ENCODE measurements around the gene DRG2. TPM values are rescaled to one million over a fixed set of nuclear protein-coding genes. Genes with fewer than 3 reads are reported as not detected.

Gene DRG2
- polyA plus RNA-seq, 1 donor from 2014 or later = 40.6 TPM

DNA sequence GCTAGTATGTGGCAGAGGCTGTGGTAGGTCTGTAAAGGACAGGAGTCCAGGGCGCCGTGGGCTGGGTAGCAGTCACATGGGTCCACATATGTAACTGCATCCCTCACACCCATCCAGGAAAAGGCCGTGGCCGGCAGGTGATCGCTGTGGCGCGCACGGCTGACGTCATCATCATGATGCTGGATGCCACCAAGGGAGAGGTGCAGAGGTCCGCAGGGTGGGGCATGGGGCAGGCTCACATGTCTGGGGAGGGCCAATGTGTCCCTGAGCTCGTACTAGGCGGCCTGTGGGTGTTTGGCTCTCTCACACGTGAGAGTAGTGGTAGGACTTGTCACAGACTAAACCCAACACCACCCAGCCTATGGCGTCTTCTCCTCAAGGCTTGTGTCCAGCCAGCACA lies 11.8 kb downstream of the DRG2 start:
- no peaks in the 10 kb centered on the region for H3K36me3 ChIP-seq (ENCODE audit: insufficient read depth, low read length)
- no peak overlapping the region for H3K27ac ChIP-seq (ENCODE audit: low read length)
- H3K79me2 ChIP-seq (replicated peaks; ENCODE audit: insufficient read depth, low read length) = no peaks in the 10 kb centered on the region
- no peaks in the 10 kb centered on the region for H3F3A ChIP-seq (ENCODE audit: insufficient read depth, low read length, poor library complexity, severe bottlenecking)
- no peak overlapping the region for H3K4me2 ChIP-seq (ENCODE audit: low read length)
- H3K27me3 ChIP-seq (ENCODE audit: insufficient read depth, low read depth, low read length) = no peaks in the 10 kb centered on the region
- H3K9ac ChIP-seq (ENCODE audit: low read length) = no peak overlapping the region
- H3K4me3 ChIP-seq (ENCODE audit: low read length) = no peak overlapping the region
- H3K9me2 ChIP-seq (ENCODE audit: insufficient read depth, low read length) = no peaks in the 10 kb centered on the region
- TF ChIP-seq, protein P1, sequence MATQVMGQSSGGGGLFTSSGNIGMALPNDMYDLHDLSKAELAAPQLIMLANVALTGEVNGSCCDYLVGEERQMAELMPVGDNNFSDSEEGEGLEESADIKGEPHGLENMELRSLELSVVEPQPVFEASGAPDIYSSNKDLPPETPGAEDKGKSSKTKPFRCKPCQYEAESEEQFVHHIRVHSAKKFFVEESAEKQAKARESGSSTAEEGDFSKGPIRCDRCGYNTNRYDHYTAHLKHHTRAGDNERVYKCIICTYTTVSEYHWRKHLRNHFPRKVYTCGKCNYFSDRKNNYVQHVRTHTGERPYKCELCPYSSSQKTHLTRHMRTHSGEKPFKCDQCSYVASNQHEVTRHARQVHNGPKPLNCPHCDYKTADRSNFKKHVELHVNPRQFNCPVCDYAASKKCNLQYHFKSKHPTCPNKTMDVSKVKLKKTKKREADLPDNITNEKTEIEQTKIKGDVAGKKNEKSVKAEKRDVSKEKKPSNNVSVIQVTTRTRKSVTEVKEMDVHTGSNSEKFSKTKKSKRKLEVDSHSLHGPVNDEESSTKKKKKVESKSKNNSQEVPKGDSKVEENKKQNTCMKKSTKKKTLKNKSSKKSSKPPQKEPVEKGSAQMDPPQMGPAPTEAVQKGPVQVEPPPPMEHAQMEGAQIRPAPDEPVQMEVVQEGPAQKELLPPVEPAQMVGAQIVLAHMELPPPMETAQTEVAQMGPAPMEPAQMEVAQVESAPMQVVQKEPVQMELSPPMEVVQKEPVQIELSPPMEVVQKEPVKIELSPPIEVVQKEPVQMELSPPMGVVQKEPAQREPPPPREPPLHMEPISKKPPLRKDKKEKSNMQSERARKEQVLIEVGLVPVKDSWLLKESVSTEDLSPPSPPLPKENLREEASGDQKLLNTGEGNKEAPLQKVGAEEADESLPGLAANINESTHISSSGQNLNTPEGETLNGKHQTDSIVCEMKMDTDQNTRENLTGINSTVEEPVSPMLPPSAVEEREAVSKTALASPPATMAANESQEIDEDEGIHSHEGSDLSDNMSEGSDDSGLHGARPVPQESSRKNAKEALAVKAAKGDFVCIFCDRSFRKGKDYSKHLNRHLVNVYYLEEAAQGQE (IDR thresholded peaks at IDR 0.05; ENCODE audit: borderline replicate concordance) = no peak
- TF ChIP-seq EZH2 (IDR thresholded peaks at IDR 0.05; ENCODE audit: borderline replicate concordance, insufficient read depth, low read length, poor library complexity, severe bottlenecking) = no peak
- TF ChIP-seq MXI1 (conservative IDR thresholded peaks at IDR 0.05; ENCODE audit: poor library complexity, severe bottlenecking) = no peak
- TF ChIP-seq TAF1 (IDR thresholded peaks at IDR 0.05; ENCODE audit: low read depth) = no peak
- TF ChIP-seq EP300 (conservative IDR thresholded peaks at IDR 0.05; ENCODE audit: poor library complexity, severe bottlenecking) = no peak
- no peak for TF ChIP-seq RAD21 (conservative IDR thresholded peaks at IDR 0.05)
- TF ChIP-seq, protein P2, sequence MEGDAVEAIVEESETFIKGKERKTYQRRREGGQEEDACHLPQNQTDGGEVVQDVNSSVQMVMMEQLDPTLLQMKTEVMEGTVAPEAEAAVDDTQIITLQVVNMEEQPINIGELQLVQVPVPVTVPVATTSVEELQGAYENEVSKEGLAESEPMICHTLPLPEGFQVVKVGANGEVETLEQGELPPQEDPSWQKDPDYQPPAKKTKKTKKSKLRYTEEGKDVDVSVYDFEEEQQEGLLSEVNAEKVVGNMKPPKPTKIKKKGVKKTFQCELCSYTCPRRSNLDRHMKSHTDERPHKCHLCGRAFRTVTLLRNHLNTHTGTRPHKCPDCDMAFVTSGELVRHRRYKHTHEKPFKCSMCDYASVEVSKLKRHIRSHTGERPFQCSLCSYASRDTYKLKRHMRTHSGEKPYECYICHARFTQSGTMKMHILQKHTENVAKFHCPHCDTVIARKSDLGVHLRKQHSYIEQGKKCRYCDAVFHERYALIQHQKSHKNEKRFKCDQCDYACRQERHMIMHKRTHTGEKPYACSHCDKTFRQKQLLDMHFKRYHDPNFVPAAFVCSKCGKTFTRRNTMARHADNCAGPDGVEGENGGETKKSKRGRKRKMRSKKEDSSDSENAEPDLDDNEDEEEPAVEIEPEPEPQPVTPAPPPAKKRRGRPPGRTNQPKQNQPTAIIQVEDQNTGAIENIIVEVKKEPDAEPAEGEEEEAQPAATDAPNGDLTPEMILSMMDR (IDR thresholded peaks at IDR 0.05; ENCODE audit: poor library complexity, severe bottlenecking) = no peak
- no peak for TF ChIP-seq POLR2AphosphoS5 (IDR thresholded peaks at IDR 0.05)
- no peak for TF ChIP-seq SMC3 (conservative IDR thresholded peaks at IDR 0.05; ENCODE audit: poor library complexity)
- no peaks in the 10 kb centered on the region for H3K9me3 ChIP-seq (ENCODE audit: low read length)
- no peaks in the 10 kb centered on the region for H4K20me1 ChIP-seq (ENCODE audit: insufficient read depth)
- no peak overlapping the region for H2AFZ ChIP-seq (ENCODE audit: low read depth, low read length)

DNA sequence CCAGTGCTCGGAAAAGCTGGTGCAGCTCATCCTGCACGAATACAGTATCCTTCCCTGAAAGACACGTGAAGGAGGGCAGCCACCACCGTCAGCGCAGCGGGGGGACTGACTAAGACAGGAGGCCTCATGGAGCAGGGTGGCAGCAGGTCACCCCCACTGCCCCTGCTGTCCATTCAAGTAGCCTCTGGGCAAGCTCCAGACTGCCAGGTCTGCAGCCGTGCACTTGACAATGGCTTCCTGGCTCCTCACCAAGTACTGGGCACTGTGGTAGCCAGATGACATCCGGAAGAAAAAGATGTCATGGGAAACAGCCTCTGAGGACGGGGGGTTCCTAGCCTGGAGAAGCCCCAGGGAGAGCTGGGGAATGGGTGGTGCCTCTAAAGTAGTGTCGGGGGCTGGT lies 12.9 kb downstream of the DRG2 start:
- Histone ChIP-seq H3K9me3 (ENCODE audit: low read length) (no peaks in the 10 kb centered on the region), H2AFZ (ENCODE audit: low read depth, low read length) (no peak overlapping the region), H3K9ac (ENCODE audit: low read length) (no peak overlapping the region), H4K20me1 (ENCODE audit: insufficient read depth) (no peaks in the 10 kb centered on the region), H3K4me3 (ENCODE audit: low read length) (no peak overlapping the region), H3K79me2 (replicated peaks; ENCODE audit: insufficient read depth, low read length) (no peaks in the 10 kb centered on the region), H3F3A (ENCODE audit: insufficient read depth, low read length, poor library complexity, severe bottlenecking) (no peaks in the 10 kb centered on the region), H3K27me3 (ENCODE audit: insufficient read depth, low read depth, low read length) (no peaks in the 10 kb centered on the region), H3K9me2 (ENCODE audit: insufficient read depth, low read length) (no peaks in the 10 kb centered on the region), H3K36me3 (ENCODE audit: insufficient read depth, low read length) (no peaks in the 10 kb centered on the region), H3K4me2 (ENCODE audit: low read length) (no peak overlapping the region), H3K27ac (ENCODE audit: low read length) (no peak overlapping the region)
- TF ChIP-seq EP300 (conservative IDR thresholded peaks at IDR 0.05; ENCODE audit: poor library complexity, severe bottlenecking) = no peak
- TF ChIP-seq, protein P2 (IDR thresholded peaks at IDR 0.05; ENCODE audit: poor library complexity, severe bottlenecking) = no peak
- TF ChIP-seq RAD21 (conservative IDR thresholded peaks at IDR 0.05) = no peak
- TF ChIP-seq, protein P1 (IDR thresholded peaks at IDR 0.05; ENCODE audit: borderline replicate concordance) = no peak
- TF ChIP-seq TAF1 (IDR thresholded peaks at IDR 0.05; ENCODE audit: low read depth) = no peak
- no peak for TF ChIP-seq POLR2AphosphoS5 (IDR thresholded peaks at IDR 0.05)
- no peak for TF ChIP-seq MXI1 (conservative IDR thresholded peaks at IDR 0.05; ENCODE audit: poor library complexity, severe bottlenecking)
- TF ChIP-seq EZH2 (IDR thresholded peaks at IDR 0.05; ENCODE audit: borderline replicate concordance, insufficient read depth, low read length, poor library complexity, severe bottlenecking) = no peak
- no peak for TF ChIP-seq SMC3 (conservative IDR thresholded peaks at IDR 0.05; ENCODE audit: poor library complexity)

All from neural cell (in vitro differentiated cells).